IMR-90 (cell line): ENCODE measurements around the gene CXCL6. TPM values are rescaled to one million over a fixed set of nuclear protein-coding genes. Genes with fewer than 3 reads are reported as not detected.

Experiments
- ATAC-seq: fragments of 200-7000 bp; cut with Tn5 transposase; 2 replicates; pipeline ENCODE4 v1.9.1; 2020; ENCODE audit warnings: low read depth, mild to moderate bottlenecking, moderate library complexity
- BruUV-seq: library from RNA; stranded (reverse); fragments of 400-500 nt; replicated peaks from 2 replicates; lab custom pipeline; 2021; lab: Mats Ljungman, UMichigan
- CTCF ChIA-PET: fragments of 300-600 bp; formaldehyde crosslinking; extraction: SDS; loops from one replicate; lab custom pipeline; 2021; ENCODE audit warnings: antibody characterized with exemption; lab: Yijun Ruan, JAX
- POLR2A ChIA-PET: fragments of 300-600 bp; sonication (Branson Sonifier 250); formaldehyde crosslinking; loops from one replicate; lab custom pipeline; 2022; ENCODE audit warnings: antibody characterized with exemption; ENCODE audit not compliant: unreplicated experiment; lab: Charles Lee
- DNase-seq: peaks from one replicate; pipeline ENCODE4 v3.0.0; 2013
- H2AFZ ChIP-seq: replicated peaks from 2 replicates; pipeline ENCODE3; 2013; ENCODE audit warnings: low read length, mild to moderate bottlenecking; ENCODE audit not compliant: poor library complexity
- H2AK5ac ChIP-seq: 2 replicates; pipeline ENCODE4 v1.6.1; 2013; ENCODE audit warnings: low read depth, low read length, inconsistent platforms
- H2AK9ac ChIP-seq: replicated peaks from 2 replicates; pipeline ENCODE3; 2013; ENCODE audit warnings: mild to moderate bottlenecking, low read depth, low read length, moderate library complexity; ENCODE audit not compliant: poor library complexity
- H2BK120ac ChIP-seq: 2 replicates; pipeline ENCODE4 v1.6.1; 2013; ENCODE audit warnings: low read depth, low read length, inconsistent platforms
- H2BK15ac ChIP-seq: 3 replicates; pipeline ENCODE4 v1.6.1; 2013; ENCODE audit warnings: low read depth, low read length, inconsistent platforms
- H2BK20ac ChIP-seq: 2 replicates; pipeline ENCODE4 v1.6.1; 2013; ENCODE audit warnings: low read depth, mild to moderate bottlenecking, inconsistent platforms, low read length, moderate library complexity
- H2BK5ac ChIP-seq: 2 replicates; pipeline ENCODE4 v1.6.1; 2013; ENCODE audit warnings: mild to moderate bottlenecking, low read depth, low read length, inconsistent platforms; ENCODE audit not compliant: poor library complexity, severe bottlenecking
- H3K14ac ChIP-seq: replicated peaks from 2 replicates; pipeline ENCODE4 v1.6.1; 2013; ENCODE audit warnings: low read depth, low read length, inconsistent platforms
- H3K18ac ChIP-seq: 2 replicates; pipeline ENCODE4 v1.6.1; 2013; ENCODE audit warnings: low read depth, low read length, control low read depth
- H3K23ac ChIP-seq: 2 replicates; pipeline ENCODE4 v1.6.1; 2013; ENCODE audit warnings: low read depth, low read length, inconsistent platforms
- H3K27ac ChIP-seq: 2 replicates; pipeline ENCODE4 v1.5.1; 2013; ENCODE audit warnings: mild to moderate bottlenecking, control low read depth, low read length; ENCODE audit not compliant: insufficient read depth
- H3K27me3 ChIP-seq: 2 replicates; pipeline ENCODE4 v1.6.1; 2013; ENCODE audit warnings: low read length; ENCODE audit not compliant: control insufficient read depth, insufficient read depth
- H3K36me3 ChIP-seq: 2 replicates; pipeline ENCODE4 v1.6.1; 2013; ENCODE audit warnings: low read length, mixed read lengths; ENCODE audit not compliant: control insufficient read depth, insufficient read depth
- H3K4ac ChIP-seq: 2 replicates; pipeline ENCODE4 v1.6.1; 2013; ENCODE audit warnings: low read depth, low read length, inconsistent platforms
- H3K4me1 ChIP-seq: 2 replicates; pipeline ENCODE4 v1.6.1; 2013; ENCODE audit warnings: low read length, mixed read lengths; ENCODE audit not compliant: control insufficient read depth, insufficient read depth
- H3K4me2 ChIP-seq: 2 replicates; pipeline ENCODE4 v1.6.1; 2013; ENCODE audit warnings: low read depth, mild to moderate bottlenecking, control low read depth, low read length, moderate library complexity
- H3K4me3 ChIP-seq: 2 replicates; pipeline ENCODE4 v1.5.1; 2013; ENCODE audit warnings: low read depth, mild to moderate bottlenecking, control low read depth, low read length, moderate library complexity; ENCODE audit not compliant: insufficient read depth
- H3K56ac ChIP-seq: 2 replicates; pipeline ENCODE4 v1.6.1; 2013; ENCODE audit warnings: low read length, inconsistent platforms; ENCODE audit not compliant: insufficient read depth; ENCODE audit errors: extremely low read depth
- H3K79me1 ChIP-seq, 2 experiments: 2 replicates each; pipeline ENCODE4 v1.6.1; 2013; ENCODE audit warnings: low read length in 2 of 2, inconsistent platforms in 1 of 2, low read depth in 1 of 2
- H3K9ac ChIP-seq: 2 replicates; pipeline ENCODE4 v1.6.1; 2013; ENCODE audit warnings: low read depth, low read length, control low read depth
- H3K9me1 ChIP-seq: 2 replicates; pipeline ENCODE4 v1.6.1; 2013; ENCODE audit warnings: low read length, inconsistent platforms; ENCODE audit not compliant: insufficient read depth
- H3K9me3 ChIP-seq: 2 replicates; pipeline ENCODE4 v1.6.1; 2013; ENCODE audit warnings: low read length; ENCODE audit not compliant: control insufficient read depth, insufficient read depth
- H4K20me1 ChIP-seq: 2 replicates; pipeline ENCODE4 v1.6.1; 2013; ENCODE audit warnings: low read length, inconsistent platforms; ENCODE audit not compliant: insufficient read depth
- H4K5ac ChIP-seq: 2 replicates; pipeline ENCODE4 v1.6.1; 2013; ENCODE audit warnings: mild to moderate bottlenecking, low read depth, low read length, control low read depth
- H4K8ac ChIP-seq, 2 experiments: 2 replicates each; pipeline ENCODE4 v1.6.1; 2013; ENCODE audit warnings: low read depth in 2 of 2, low read length in 2 of 2, control low read depth in 1 of 2, inconsistent platforms in 1 of 2
- H4K91ac ChIP-seq: 2 replicates; pipeline ENCODE4 v1.6.1; 2013; ENCODE audit warnings: low read depth, low read length, inconsistent platforms; ENCODE audit not compliant: insufficient read depth
- BHLHE40 ChIP-seq: fragments of 150-350 bp; IDR thresholded peaks from 2 replicates; pipeline ENCODE4 v1.6.1; 2016; ENCODE audit warnings: mild to moderate bottlenecking, low read depth, low read length
- CEBPB ChIP-seq: IDR thresholded peaks from 2 replicates; pipeline ENCODE4 v1.6.1; 2012; ENCODE audit warnings: low read depth, low read length, improper control_type of control experiment
- CHD1 ChIP-seq: IDR thresholded peaks from 2 replicates; pipeline ENCODE4 v1.6.1; 2012; ENCODE audit warnings: low read depth, low read length, improper control_type of control experiment
- CTCF ChIP-seq: conservative IDR thresholded peaks from 2 replicates; pipeline ENCODE4 v1.5.1; 2012; ENCODE audit warnings: mild to moderate bottlenecking, low read depth, low read length, improper control_type of control experiment
- ELK1 ChIP-seq: fragments of 150-350 bp; IDR thresholded peaks from 2 replicates; pipeline ENCODE4 v1.6.1; 2016; ENCODE audit warnings: low read depth, mild to moderate bottlenecking, low read length, moderate library complexity, borderline replicate concordance
- FOS ChIP-seq: fragments of 150-350 bp; IDR thresholded peaks from 2 replicates; pipeline ENCODE4 v1.6.1; 2016; ENCODE audit warnings: low read depth, low read length
- MAFK ChIP-seq: IDR thresholded peaks from 2 replicates; pipeline ENCODE4 v1.6.1; 2012; ENCODE audit warnings: low read depth, low read length, improper control_type of control experiment
- MAZ ChIP-seq: IDR thresholded peaks from 2 replicates; pipeline ENCODE4 v1.6.1; 2012; ENCODE audit warnings: low read depth, mild to moderate bottlenecking, low read length, improper control_type of control experiment, moderate library complexity, borderline replicate concordance
- MXI1 ChIP-seq: IDR thresholded peaks from 2 replicates; pipeline ENCODE4 v1.6.1; 2012; ENCODE audit warnings: low read depth, mild to moderate bottlenecking, low read length, moderate library complexity, borderline replicate concordance
- NFE2L2 ChIP-seq: fragments of 150-350 bp; IDR thresholded peaks from 2 replicates; pipeline ENCODE4 v1.6.1; 2016; ENCODE audit warnings: low read depth, mild to moderate bottlenecking, low read length
- POLR2A ChIP-seq: IDR thresholded peaks from 2 replicates; pipeline ENCODE4 v1.6.1; 2012; ENCODE audit warnings: mild to moderate bottlenecking, low read depth, low read length
- RAD21 ChIP-seq: IDR thresholded peaks from 2 replicates; pipeline ENCODE4 v1.6.1; 2012; ENCODE audit warnings: low read length, improper control_type of control experiment
- RCOR1 ChIP-seq: IDR thresholded peaks from 2 replicates; pipeline ENCODE4 v1.6.1; 2012; ENCODE audit warnings: mild to moderate bottlenecking, low read length, improper control_type of control experiment; ENCODE audit not compliant: insufficient replicate concordance
- RFX5 ChIP-seq: IDR thresholded peaks from 2 replicates; pipeline ENCODE4 v1.8.0; 2012; ENCODE audit warnings: low read depth, mild to moderate bottlenecking, low read length, moderate library complexity
- SMC3 ChIP-seq: fragments of 150-350 bp; IDR thresholded peaks from 2 replicates; pipeline ENCODE4 v1.6.1; 2016; ENCODE audit warnings: low read depth, mild to moderate bottlenecking, antibody characterized with exemption, low read length, moderate library complexity
- USF2 ChIP-seq: fragments of 150-350 bp; IDR thresholded peaks from 2 replicates; pipeline ENCODE4 v1.6.1; 2017; ENCODE audit warnings: mild to moderate bottlenecking, antibody characterized with exemption, low read length, low read depth
- WGBS, 2 experiments: methylation state at CpG; one replicate each; pipeline versions ENCODE4 v1.1.5 to v1.1.7; 2013; ENCODE audit warnings: missing lambda C conversion rate in 2 of 2; ENCODE audit not compliant: insufficient read length in 1 of 2; ENCODE audit errors: extremely low coverage in 2 of 2; 5-methylcytosine and 5-hydroxymethylcytosine counted together
- dilution Hi-C: fragments of 300-500 bp; cut with HindIII; formaldehyde crosslinking; loops from one replicate; pipeline ENCODE4 v1.14.3; 2018; ENCODE audit warnings: low sequenced_read_pairs; ENCODE audit not compliant: unreplicated experiment
- in situ Hi-C: fragments of 300-500 bp; cut with MboI; formaldehyde crosslinking; loops from 3 replicates; pipeline ENCODE4 v1.14.3; 2019; ENCODE audit warnings: low sequenced_read_pairs, inconsistent platforms, mixed read lengths
- intact Hi-C: fragments of 100-400 bp; cut with micrococcal nuclease; formaldehyde crosslinking; loops from 2 replicates; pipeline ENCODE4 v1.10.0; 2022
- polyA plus RNA-seq, 3 experiments: library from polyadenylated mRNA; depleted of rRNA; stranded (reverse); fragments of >200 nt; gene quantifications; 2 replicates each; pipeline ENCODE4 v1.2.3, GENCODE V29; 2012; ENCODE audit warnings: low replicate concordance in 1 of 3
- total RNA-seq: library from RNA; depleted of rRNA; stranded (reverse); fragments of >200 nt; gene quantifications from 2 replicates; pipeline ENCODE4 v1.2.3, GENCODE V29; 2012

The CXCL6 gene
- total and polyA plus RNA-seq, 2 of the 4 experiments (the other 2 are of a cell fraction), result not detected

- Histone ChIP-seq H3K9me1 (no peaks in the 10 kb centered on the region), H2BK15ac (no peak overlapping the region), H3K36me3 (no peaks in the 10 kb centered on the region), H3K79me1 (no peaks in the 10 kb centered on the region), H4K20me1 (no peaks in the 10 kb centered on the region), H4K5ac (no peak overlapping the region), H3K23ac (no peak overlapping the region), H3K27ac (no peak overlapping the region), H3K14ac (no peak overlapping the region), H4K8ac (no peak overlapping the region), H3K4me3 (no peak overlapping the region), H4K91ac (no peak overlapping the region), H3K4me1 (no peaks in the 10 kb centered on the region), H2BK120ac (no peak overlapping the region), H3K4ac (no peak overlapping the region), H3K4me2 (no peak overlapping the region), H2BK5ac (no peak overlapping the region), H3K18ac (no peak overlapping the region), H3K27me3 (no peaks in the 10 kb centered on the region), H2AFZ (no peak overlapping the region), H3K9ac (no peak overlapping the region), H2AK5ac (no peak overlapping the region), H3K9me3 (peaks cover 1% of the 10 kb centered on the region; the same call in 1 of the 2 replicates), H3K56ac (no peak overlapping the region), H2AK9ac (no peak overlapping the region), H2BK20ac (no peak overlapping the region)
- no peak for DNase-seq
- in situ Hi-C loops, result no loop called here
- TF ChIP-seq MAFK, result no peak
- TF ChIP-seq RCOR1, result no peak
- TF ChIP-seq CTCF, result no peak
- no peak for TF ChIP-seq CHD1
- TF ChIP-seq RAD21, result no peak
- no peak for TF ChIP-seq FOS
- no peak for TF ChIP-seq SMC3
- no peak for TF ChIP-seq NFE2L2
- no peak for TF ChIP-seq MAZ
- TF ChIP-seq POLR2A, result no peak
- no peak for TF ChIP-seq USF2
- no peak for TF ChIP-seq ELK1
- TF ChIP-seq CEBPB, result no peak
- no peak for TF ChIP-seq BHLHE40
- no peak for TF ChIP-seq RFX5
- TF ChIP-seq MXI1, result no peak
- CTCF ChIA-PET, result no interaction called here
- POLR2A ChIA-PET, result no interaction called here
- intact Hi-C loops, result no loop called here
- no peak for ATAC-seq
- no TSS peak for BruUV-seq
- dilution Hi-C loops, result no loop called here
- WGBS, 2 experiments, result no CpG with 5 or more reads among the region's 3 CpGs
These were observed 14.1 kb upstream of the CXCL6 start for GRCh38 chr4:73822389-73822788.
